IMR-90 (cell line): ENCODE measurements around the gene SOX6. TPM values are rescaled to one million over a fixed set of nuclear protein-coding genes. Genes with fewer than 3 reads are reported as not detected.
A peak's percentile ranks its signal among the peaks of the same experiment; 100 is the strongest.

Experiments used
- ATAC-seq: fragments of 200-7000 bp; cut with Tn5 transposase; 2 replicates; pipeline ENCODE4 v1.9.1; 2020; ENCODE audit warnings: low read depth, mild to moderate bottlenecking, moderate library complexity
- BruUV-seq: library from RNA; stranded (reverse); fragments of 400-500 nt; replicated peaks from 2 replicates; lab custom pipeline; 2021; lab: Mats Ljungman, UMichigan
- CTCF ChIA-PET: fragments of 300-600 bp; formaldehyde crosslinking; extraction: SDS; loops from one replicate; lab custom pipeline; 2021; ENCODE audit warnings: antibody characterized with exemption; lab: Yijun Ruan, JAX
- POLR2A ChIA-PET: fragments of 300-600 bp; sonication (Branson Sonifier 250); formaldehyde crosslinking; loops from one replicate; lab custom pipeline; 2022; ENCODE audit warnings: antibody characterized with exemption; ENCODE audit not compliant: unreplicated experiment; lab: Charles Lee
- DNase-seq: peaks from one replicate; pipeline ENCODE4 v3.0.0; 2013
- H2AFZ ChIP-seq: replicated peaks from 2 replicates; pipeline ENCODE3; 2013; ENCODE audit warnings: low read length, mild to moderate bottlenecking; ENCODE audit not compliant: poor library complexity
- H2AK5ac ChIP-seq: 2 replicates; pipeline ENCODE4 v1.6.1; 2013; ENCODE audit warnings: low read depth, low read length, inconsistent platforms
- H2AK9ac ChIP-seq: replicated peaks from 2 replicates; pipeline ENCODE3; 2013; ENCODE audit warnings: mild to moderate bottlenecking, low read depth, low read length, moderate library complexity; ENCODE audit not compliant: poor library complexity
- H2BK120ac ChIP-seq: 2 replicates; pipeline ENCODE4 v1.6.1; 2013; ENCODE audit warnings: low read depth, low read length, inconsistent platforms
- H2BK15ac ChIP-seq: 3 replicates; pipeline ENCODE4 v1.6.1; 2013; ENCODE audit warnings: low read depth, low read length, inconsistent platforms
- H2BK20ac ChIP-seq: 2 replicates; pipeline ENCODE4 v1.6.1; 2013; ENCODE audit warnings: low read depth, mild to moderate bottlenecking, inconsistent platforms, low read length, moderate library complexity
- H2BK5ac ChIP-seq: 2 replicates; pipeline ENCODE4 v1.6.1; 2013; ENCODE audit warnings: mild to moderate bottlenecking, low read depth, low read length, inconsistent platforms; ENCODE audit not compliant: poor library complexity, severe bottlenecking
- H3K14ac ChIP-seq: replicated peaks from 2 replicates; pipeline ENCODE4 v1.6.1; 2013; ENCODE audit warnings: low read depth, low read length, inconsistent platforms
- H3K18ac ChIP-seq: 2 replicates; pipeline ENCODE4 v1.6.1; 2013; ENCODE audit warnings: low read depth, low read length, control low read depth
- H3K23ac ChIP-seq: 2 replicates; pipeline ENCODE4 v1.6.1; 2013; ENCODE audit warnings: low read depth, low read length, inconsistent platforms
- H3K27ac ChIP-seq: 2 replicates; pipeline ENCODE4 v1.5.1; 2013; ENCODE audit warnings: mild to moderate bottlenecking, control low read depth, low read length; ENCODE audit not compliant: insufficient read depth
- H3K27me3 ChIP-seq: 2 replicates; pipeline ENCODE4 v1.6.1; 2013; ENCODE audit warnings: low read length; ENCODE audit not compliant: control insufficient read depth, insufficient read depth
- H3K36me3 ChIP-seq: 2 replicates; pipeline ENCODE4 v1.6.1; 2013; ENCODE audit warnings: low read length, mixed read lengths; ENCODE audit not compliant: control insufficient read depth, insufficient read depth
- H3K4ac ChIP-seq: 2 replicates; pipeline ENCODE4 v1.6.1; 2013; ENCODE audit warnings: low read depth, low read length, inconsistent platforms
- H3K4me1 ChIP-seq: 2 replicates; pipeline ENCODE4 v1.6.1; 2013; ENCODE audit warnings: low read length, mixed read lengths; ENCODE audit not compliant: control insufficient read depth, insufficient read depth
- H3K4me2 ChIP-seq: 2 replicates; pipeline ENCODE4 v1.6.1; 2013; ENCODE audit warnings: low read depth, mild to moderate bottlenecking, control low read depth, low read length, moderate library complexity
- H3K4me3 ChIP-seq: 2 replicates; pipeline ENCODE4 v1.5.1; 2013; ENCODE audit warnings: low read depth, mild to moderate bottlenecking, control low read depth, low read length, moderate library complexity; ENCODE audit not compliant: insufficient read depth
- H3K56ac ChIP-seq: 2 replicates; pipeline ENCODE4 v1.6.1; 2013; ENCODE audit warnings: low read length, inconsistent platforms; ENCODE audit not compliant: insufficient read depth; ENCODE audit errors: extremely low read depth
- H3K79me1 ChIP-seq, 2 experiments: 2 replicates each; pipeline ENCODE4 v1.6.1; 2013; ENCODE audit warnings: low read length in 2 of 2, inconsistent platforms in 1 of 2, low read depth in 1 of 2
- H3K9ac ChIP-seq: 2 replicates; pipeline ENCODE4 v1.6.1; 2013; ENCODE audit warnings: low read depth, low read length, control low read depth
- H3K9me1 ChIP-seq: 2 replicates; pipeline ENCODE4 v1.6.1; 2013; ENCODE audit warnings: low read length, inconsistent platforms; ENCODE audit not compliant: insufficient read depth
- H3K9me3 ChIP-seq: 2 replicates; pipeline ENCODE4 v1.6.1; 2013; ENCODE audit warnings: low read length; ENCODE audit not compliant: control insufficient read depth, insufficient read depth
- H4K20me1 ChIP-seq: 2 replicates; pipeline ENCODE4 v1.6.1; 2013; ENCODE audit warnings: low read length, inconsistent platforms; ENCODE audit not compliant: insufficient read depth
- H4K5ac ChIP-seq: 2 replicates; pipeline ENCODE4 v1.6.1; 2013; ENCODE audit warnings: mild to moderate bottlenecking, low read depth, low read length, control low read depth
- H4K8ac ChIP-seq, 2 experiments: 2 replicates each; pipeline ENCODE4 v1.6.1; 2013; ENCODE audit warnings: low read depth in 2 of 2, low read length in 2 of 2, control low read depth in 1 of 2, inconsistent platforms in 1 of 2
- H4K91ac ChIP-seq: 2 replicates; pipeline ENCODE4 v1.6.1; 2013; ENCODE audit warnings: low read depth, low read length, inconsistent platforms; ENCODE audit not compliant: insufficient read depth
- BHLHE40 ChIP-seq: fragments of 150-350 bp; IDR thresholded peaks from 2 replicates; pipeline ENCODE4 v1.6.1; 2016; ENCODE audit warnings: mild to moderate bottlenecking, low read depth, low read length
- CEBPB ChIP-seq: IDR thresholded peaks from 2 replicates; pipeline ENCODE4 v1.6.1; 2012; ENCODE audit warnings: low read depth, low read length, improper control_type of control experiment
- FOS ChIP-seq: fragments of 150-350 bp; IDR thresholded peaks from 2 replicates; pipeline ENCODE4 v1.6.1; 2016; ENCODE audit warnings: low read depth, low read length
- MAZ ChIP-seq: IDR thresholded peaks from 2 replicates; pipeline ENCODE4 v1.6.1; 2012; ENCODE audit warnings: low read depth, mild to moderate bottlenecking, low read length, improper control_type of control experiment, moderate library complexity, borderline replicate concordance
- NFE2L2 ChIP-seq: fragments of 150-350 bp; IDR thresholded peaks from 2 replicates; pipeline ENCODE4 v1.6.1; 2016; ENCODE audit warnings: low read depth, mild to moderate bottlenecking, low read length
- RCOR1 ChIP-seq: IDR thresholded peaks from 2 replicates; pipeline ENCODE4 v1.6.1; 2012; ENCODE audit warnings: mild to moderate bottlenecking, low read length, improper control_type of control experiment; ENCODE audit not compliant: insufficient replicate concordance
- RFX5 ChIP-seq: IDR thresholded peaks from 2 replicates; pipeline ENCODE4 v1.8.0; 2012; ENCODE audit warnings: low read depth, mild to moderate bottlenecking, low read length, moderate library complexity
- SMC3 ChIP-seq: fragments of 150-350 bp; IDR thresholded peaks from 2 replicates; pipeline ENCODE4 v1.6.1; 2016; ENCODE audit warnings: low read depth, mild to moderate bottlenecking, antibody characterized with exemption, low read length, moderate library complexity
- WGBS, 2 experiments: methylation state at CpG; one replicate each; pipeline versions ENCODE4 v1.1.5 to v1.1.7; 2013; ENCODE audit warnings: missing lambda C conversion rate in 2 of 2; ENCODE audit not compliant: insufficient read length in 1 of 2; ENCODE audit errors: extremely low coverage in 2 of 2; 5-methylcytosine and 5-hydroxymethylcytosine counted together
- dilution Hi-C: fragments of 300-500 bp; cut with HindIII; formaldehyde crosslinking; loops from one replicate; pipeline ENCODE4 v1.14.3; 2018; ENCODE audit warnings: low sequenced_read_pairs; ENCODE audit not compliant: unreplicated experiment
- in situ Hi-C: fragments of 300-500 bp; cut with MboI; formaldehyde crosslinking; loops from 3 replicates; pipeline ENCODE4 v1.14.3; 2019; ENCODE audit warnings: low sequenced_read_pairs, inconsistent platforms, mixed read lengths
- intact Hi-C: fragments of 100-400 bp; cut with micrococcal nuclease; formaldehyde crosslinking; loops from 2 replicates; pipeline ENCODE4 v1.10.0; 2022
- polyA plus RNA-seq, 3 experiments: library from polyadenylated mRNA; depleted of rRNA; stranded (reverse); fragments of >200 nt; gene quantifications; 2 replicates each; pipeline ENCODE4 v1.2.3, GENCODE V29; 2012; ENCODE audit warnings: low replicate concordance in 1 of 3
- total RNA-seq: library from RNA; depleted of rRNA; stranded (reverse); fragments of >200 nt; gene quantifications from 2 replicates; pipeline ENCODE4 v1.2.3, GENCODE V29; 2012
- TF ChIP-seq, protein P1 (sequence below): fragments of 150-350 bp; IDR thresholded peaks from 2 replicates; pipeline ENCODE4 v1.6.1; 2017; ENCODE audit warnings: mild to moderate bottlenecking, antibody characterized with exemption, low read length, low read depth

The SOX6 gene
- total and polyA plus RNA-seq, 2 of the 4 experiments (the other 2 are of a cell fraction): 1.7 to 7.7 TPM

DNA sequence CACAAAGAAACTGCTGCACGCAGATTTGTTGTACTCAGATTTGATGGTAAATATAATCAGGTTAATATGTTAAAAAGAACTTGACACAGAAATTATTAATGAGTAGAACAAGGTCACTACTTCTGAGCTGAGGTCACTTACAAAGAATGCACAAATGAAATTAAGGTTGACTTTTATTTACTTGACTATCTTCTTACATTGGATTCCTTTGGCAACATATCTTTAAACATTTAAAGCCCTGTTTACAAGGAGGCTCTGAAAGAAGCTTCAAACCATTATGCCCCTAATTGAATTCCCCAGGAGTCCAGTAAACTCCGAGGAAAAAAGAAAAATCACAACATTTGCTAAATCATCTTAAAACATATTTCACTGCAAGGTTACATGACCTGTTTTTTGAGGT is 245.5 kb downstream of the SOX6 start:
- H3K4me2 ChIP-seq: peak overlapping the region; percentile 26
- peak; percentile 17 for DNase-seq
- in situ Hi-C loops: no loop called here
- no peak overlapping the region for H4K5ac ChIP-seq
- ChIA-PET POLR2A (interaction anchor here (0.6 kb wide), 1 partner anchor 377 kb away, joined by 3 read pairs; no protein-coding TSS in a partner anchor), CTCF (no interaction called here)
- no peak overlapping the region for H2BK5ac ChIP-seq
- no peak overlapping the region for H3K4me3 ChIP-seq
- dilution Hi-C loops: no loop called here
- H3K27ac ChIP-seq: no peak overlapping the region
- TF ChIP-seq, protein P1, sequence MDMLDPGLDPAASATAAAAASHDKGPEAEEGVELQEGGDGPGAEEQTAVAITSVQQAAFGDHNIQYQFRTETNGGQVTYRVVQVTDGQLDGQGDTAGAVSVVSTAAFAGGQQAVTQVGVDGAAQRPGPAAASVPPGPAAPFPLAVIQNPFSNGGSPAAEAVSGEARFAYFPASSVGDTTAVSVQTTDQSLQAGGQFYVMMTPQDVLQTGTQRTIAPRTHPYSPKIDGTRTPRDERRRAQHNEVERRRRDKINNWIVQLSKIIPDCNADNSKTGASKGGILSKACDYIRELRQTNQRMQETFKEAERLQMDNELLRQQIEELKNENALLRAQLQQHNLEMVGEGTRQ: no peak
- TF ChIP-seq NFE2L2 (no peak), CEBPB (no peak), MAZ (no peak), RCOR1 (no peak), BHLHE40 (no peak), RFX5 (no peak), SMC3 (no peak), FOS (no peak)
- no peak overlapping the region for H4K8ac ChIP-seq
- no peak overlapping the region for H3K18ac ChIP-seq
- no peaks in the 10 kb centered on the region for H3K9me3 ChIP-seq
- no peak overlapping the region for H3K9ac ChIP-seq
- no peak overlapping the region for H3K23ac ChIP-seq
- no CpG with 5 or more reads among the region's 2 CpGs for WGBS, 2 experiments
- no peak overlapping the region for H2BK15ac ChIP-seq
- H4K91ac ChIP-seq: no peak overlapping the region
- H2BK120ac ChIP-seq: no peak overlapping the region
- peaks cover 1% of the 10 kb centered on the region; the same call in 1 of the 2 replicates for H3K36me3 ChIP-seq
- no peak overlapping the region for H3K56ac ChIP-seq
- H3K14ac ChIP-seq: no peak overlapping the region
- H3K4ac ChIP-seq: no peak overlapping the region
- H3K27me3 ChIP-seq: no peaks in the 10 kb centered on the region
- no peaks in the 10 kb centered on the region for H3K79me1 ChIP-seq
- no TSS peak for BruUV-seq
- intact Hi-C loops: no loop called here
- no peaks in the 10 kb centered on the region for H4K20me1 ChIP-seq
- ATAC-seq: peak; percentile 83
- no peaks in the 10 kb centered on the region for H3K9me1 ChIP-seq
- H2AK5ac ChIP-seq: no peak overlapping the region
- no peak overlapping the region for H2AK9ac ChIP-seq
- no peak overlapping the region for H2BK20ac ChIP-seq
- H2AFZ ChIP-seq: no peak overlapping the region
- peaks cover 5% of the 10 kb centered on the region; the same call in 1 of the 2 replicates for H3K4me1 ChIP-seq
